Activated naive CD4-positive, alpha-beta T cell treated with anti-CD3 and anti-CD28 coated beads for 36 hours (primary cell): Measurements from ENCODE around the gene FDX1. TPM values are rescaled to one million over a fixed set of nuclear protein-coding genes. Genes with fewer than 3 reads are reported as not detected.

ENCODE experiments used
- CTCF ChIA-PET: fragments of 350-600 bp; sonication (Branson Sonifier 250); formaldehyde crosslinking; loops from one replicate; lab custom pipeline; 2021; ENCODE audit warnings: antibody characterized with exemption; lab: Charles Lee
- DNase-seq: peaks from one replicate; pipeline ENCODE4 v3.0.0-alpha.2; 2020
- H3K27ac Mint-ChIP-seq: one replicate; pipeline ENCODE4 v1.8.0; 2021; ENCODE audit warnings: mild to moderate bottlenecking, mixed read lengths
- H3K27me3 Mint-ChIP-seq: one replicate; pipeline ENCODE4 v1.8.0; 2021; ENCODE audit warnings: low read depth, mixed read lengths
- H3K36me3 Mint-ChIP-seq: one replicate; pipeline ENCODE4 v1.8.0; 2021; ENCODE audit warnings: low read depth, mixed read lengths
- H3K4me1 Mint-ChIP-seq: one replicate; pipeline ENCODE4 v1.8.0; 2021; ENCODE audit warnings: low read depth, mixed read lengths
- H3K4me3 Mint-ChIP-seq: one replicate; pipeline ENCODE4 v1.8.0; 2021; ENCODE audit warnings: mild to moderate bottlenecking, moderate library complexity, mixed read lengths
- H3K9me3 Mint-ChIP-seq: one replicate; pipeline ENCODE4 v1.8.0; 2021; ENCODE audit warnings: mixed read lengths
- intact Hi-C: fragments of 100-400 bp; cut with micrococcal nuclease; formaldehyde crosslinking; loops from one replicate; pipeline ENCODE4 v1.15.1; 2023
- total RNA-seq, 2 experiments: library from RNA; stranded (reverse); gene quantifications; one replicate each; pipeline ENCODE4 v1.2.3, GENCODE V29; 2021

FDX1 gene
- total RNA-seq, 2 experiments from 2014 or later, result 12.3 to 13.4 TPM

DNA sequence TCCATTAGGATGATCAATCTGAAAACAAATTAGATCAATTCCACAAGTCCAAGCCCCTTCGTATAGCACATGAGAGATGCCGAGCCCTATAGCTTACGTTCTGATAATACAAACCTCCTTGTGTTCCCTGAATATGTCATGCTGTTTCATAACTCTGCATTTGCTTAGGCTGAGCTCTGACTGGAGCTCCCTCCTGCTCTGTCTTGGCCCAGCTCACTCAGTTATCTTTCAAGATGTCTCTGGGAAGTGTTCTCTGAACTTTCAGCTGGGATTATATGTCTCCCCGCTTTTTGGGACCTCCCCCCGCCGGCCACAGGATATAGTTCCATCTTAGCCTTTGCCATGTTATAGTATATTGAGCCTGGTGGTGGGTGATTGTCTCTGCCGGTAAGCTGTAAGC lies 44.0 kb downstream of the FDX1 start:
- CTCF ChIA-PET, result no interaction called here
- H3K27ac Mint-ChIP-seq, result no peak overlapping the region
- intact Hi-C loops, result no loop called here
- no peaks in the 10 kb centered on the region for H3K4me1 Mint-ChIP-seq
- DNase-seq, result no peak
- no peaks in the 10 kb centered on the region for H3K9me3 Mint-ChIP-seq
- no peak overlapping the region for H3K4me3 Mint-ChIP-seq
- H3K27me3 Mint-ChIP-seq, result no peaks in the 10 kb centered on the region
- no peaks in the 10 kb centered on the region for H3K36me3 Mint-ChIP-seq

DNA sequence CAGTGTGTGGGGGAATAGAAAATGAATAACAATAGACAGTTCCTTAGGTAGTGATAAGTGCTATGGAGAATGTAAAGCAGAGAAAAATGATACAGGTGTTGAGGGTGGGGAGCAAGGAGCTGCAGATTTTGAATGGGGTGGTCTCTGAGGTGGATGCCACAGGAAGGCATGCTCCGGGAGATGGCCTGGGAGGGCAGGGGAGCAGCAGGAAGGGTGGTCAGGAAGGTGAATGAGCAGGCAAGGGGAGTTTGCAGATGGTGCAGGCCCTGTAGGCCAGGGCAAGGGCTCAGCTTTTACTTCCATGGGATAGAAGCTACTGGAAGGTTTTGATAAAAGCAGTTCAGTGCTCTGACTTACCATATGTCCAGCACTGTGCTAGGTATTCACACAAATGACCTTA lies 44.8 kb downstream of the FDX1 start:
- Mint-ChIP-seq H3K4me1 (no peaks in the 10 kb centered on the region), H3K4me3 (no peak overlapping the region), H3K27me3 (no peaks in the 10 kb centered on the region), H3K36me3 (no peaks in the 10 kb centered on the region), H3K27ac (no peak overlapping the region), H3K9me3 (no peaks in the 10 kb centered on the region)
- DNase-seq, result no peak
- CTCF ChIA-PET, result interaction anchor here (0.6 kb wide), 1 partner anchor 54 kb away, joined by 3 read pairs; no protein-coding TSS in a partner anchor
- intact Hi-C loops, result no loop called here

DNA sequence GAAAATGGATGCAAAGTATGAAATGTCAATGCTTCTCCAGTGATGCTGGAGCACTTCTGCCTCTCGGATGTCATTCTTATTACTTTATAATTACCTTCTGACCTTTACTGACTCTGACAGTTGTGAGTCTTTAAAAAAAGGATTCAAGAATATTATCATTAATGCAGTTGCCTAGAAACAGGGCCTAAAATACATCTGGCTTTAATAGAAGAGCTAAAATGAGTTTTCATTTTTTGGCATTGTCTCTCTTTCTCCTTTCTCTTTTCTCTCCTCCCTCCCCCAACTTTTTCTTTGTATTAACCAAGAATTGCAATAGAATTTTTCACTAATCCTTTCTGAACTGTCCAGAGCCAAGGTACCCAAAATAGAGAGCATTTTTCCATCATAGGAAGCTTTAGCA lies 45.9 kb downstream of the FDX1 start:
- CTCF ChIA-PET, result no interaction called here
- DNase-seq, result no peak
- Mint-ChIP-seq H3K27ac (no peak overlapping the region), H3K4me3 (no peak overlapping the region), H3K36me3 (no peaks in the 10 kb centered on the region), H3K4me1 (no peaks in the 10 kb centered on the region), H3K9me3 (no peaks in the 10 kb centered on the region), H3K27me3 (no peaks in the 10 kb centered on the region)
- intact Hi-C loops, result no loop called here

GRCh38 chr11:110478410-110478809 lies 48.7 kb downstream of the FDX1 start:
- intact Hi-C loops, result no loop called here
- CTCF ChIA-PET, result interaction anchor here (0.5 to 1.1 kb wide), 4 partner anchors 11 to 754 kb away, joined by 3 to 6 read pairs (median 4); no protein-coding TSS in a partner anchor
- Mint-ChIP-seq H3K4me3 (no peak overlapping the region), H3K27ac (no peak overlapping the region), H3K9me3 (no peaks in the 10 kb centered on the region), H3K27me3 (no peaks in the 10 kb centered on the region), H3K36me3 (no peaks in the 10 kb centered on the region), H3K4me1 (no peaks in the 10 kb centered on the region)
- DNase-seq, result no peak

DNA sequence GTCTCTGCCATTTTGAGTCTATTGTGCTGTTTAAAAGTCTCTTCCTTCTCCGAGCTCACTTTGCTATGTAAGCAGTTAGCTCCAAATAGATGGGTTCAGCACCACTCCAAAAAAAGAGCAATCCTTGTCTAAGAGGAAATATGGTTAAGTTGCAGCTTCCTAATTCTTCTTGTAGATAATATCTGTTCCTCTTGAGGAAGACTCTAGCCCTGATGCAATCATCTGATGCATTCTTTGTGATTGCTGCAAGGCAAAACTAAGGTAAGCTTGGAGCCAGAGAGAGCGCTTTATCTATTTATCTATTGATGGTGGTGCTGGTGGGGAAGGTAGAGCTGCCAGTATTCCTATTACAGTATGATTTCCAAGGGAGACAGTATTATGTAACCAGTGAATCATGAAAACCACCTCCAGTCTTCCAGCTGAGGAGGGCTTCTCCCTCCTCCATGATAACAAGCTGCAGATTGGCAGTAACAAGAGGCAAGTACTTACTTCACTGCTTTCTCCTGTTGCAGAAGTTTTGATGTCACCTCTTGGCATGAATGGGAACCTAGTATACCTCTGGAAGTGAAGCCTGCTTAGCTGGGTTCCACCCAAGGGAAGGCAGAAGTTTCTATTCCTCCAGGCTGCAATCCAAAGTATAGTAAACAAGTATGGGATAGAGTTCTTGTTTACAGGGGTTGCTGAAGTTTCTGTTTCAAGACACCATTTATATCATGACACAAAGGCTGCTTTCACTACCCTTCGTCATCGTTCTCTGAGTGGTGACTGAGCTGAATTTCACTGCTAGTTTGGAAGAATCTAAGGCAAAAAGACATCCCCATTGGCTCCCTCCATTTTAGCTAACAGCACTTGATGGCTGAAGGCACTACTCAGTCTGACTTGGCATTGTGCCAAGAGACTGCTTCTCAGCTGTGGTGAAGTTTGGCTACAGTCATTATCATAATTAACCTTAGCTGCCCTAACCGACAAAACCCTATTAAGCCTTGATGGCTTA lies 49.7 kb downstream of the FDX1 start:
- CTCF ChIA-PET, result interaction anchor here (0.5 to 1.5 kb wide), 6 partner anchors 12 to 753 kb away, joined by 3 to 6 read pairs (median 4); no protein-coding TSS in a partner anchor

DNA sequence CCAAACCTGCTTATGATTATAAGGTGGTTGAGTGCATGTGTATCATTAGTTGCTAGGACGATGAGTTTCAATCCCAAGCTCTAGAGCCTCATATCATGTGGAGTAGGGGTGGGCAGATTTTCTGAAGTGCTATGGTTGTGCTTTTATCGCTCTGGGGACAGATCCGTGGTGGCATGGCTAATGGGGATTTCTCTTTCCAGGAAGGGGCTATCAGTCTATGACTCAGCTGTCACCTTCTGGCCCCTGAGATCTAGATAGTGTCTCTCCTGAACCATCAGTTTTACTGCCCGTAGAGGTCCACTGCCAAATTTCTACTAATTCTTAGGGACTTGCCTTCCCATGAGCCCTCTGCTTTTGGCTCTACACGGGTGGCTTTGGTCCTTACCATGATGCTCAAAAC lies 51.8 kb downstream of the FDX1 start:
- no peak for DNase-seq
- Mint-ChIP-seq H3K4me1 (no peaks in the 10 kb centered on the region), H3K27me3 (no peaks in the 10 kb centered on the region), H3K27ac (no peak overlapping the region), H3K9me3 (no peaks in the 10 kb centered on the region), H3K4me3 (no peak overlapping the region), H3K36me3 (no peaks in the 10 kb centered on the region)
- CTCF ChIA-PET, result no interaction called here
- intact Hi-C loops, result no loop called here

More for the DNA sequence above, 49.7 kb downstream of the FDX1 start:
- Mint-ChIP-seq H3K9me3 (no peaks in the 10 kb centered on the region), H3K4me1 (no peaks in the 10 kb centered on the region), H3K36me3 (no peaks in the 10 kb centered on the region), H3K27me3 (no peaks in the 10 kb centered on the region), H3K27ac (no peak overlapping the region), H3K4me3 (no peak overlapping the region)
- no peak for DNase-seq
- intact Hi-C loops, result no loop called here

DNA sequence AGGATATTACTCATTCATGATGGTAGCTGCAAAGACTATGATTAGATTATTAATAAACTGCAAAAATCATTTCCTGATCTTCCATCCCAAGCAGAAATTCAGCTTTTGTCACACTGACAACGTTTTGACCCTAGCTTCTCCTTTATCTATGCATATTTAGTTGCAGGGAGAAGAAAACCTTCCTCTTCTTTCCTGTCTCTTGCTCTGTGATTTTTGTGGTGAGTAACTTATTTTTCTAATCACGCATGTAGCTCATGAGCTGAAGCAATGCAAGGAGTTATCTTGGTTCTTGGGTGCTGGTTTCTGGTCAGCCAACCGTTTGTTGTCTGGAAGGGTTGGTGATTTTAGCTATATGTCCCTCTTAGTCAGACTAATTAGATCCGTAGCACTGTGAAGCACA lies 56.4 kb downstream of the FDX1 start:
- CTCF ChIA-PET, result interaction anchor here (0.6 kb wide), 1 partner anchor 1207 kb away, joined by 4 read pairs; no protein-coding TSS in a partner anchor
- intact Hi-C loops, result no loop called here
- H3K4me1 Mint-ChIP-seq, result no peaks in the 10 kb centered on the region

GRCh38 chr11:110488446-110488845 lies 58.7 kb downstream of the FDX1 start:
- Mint-ChIP-seq H3K9me3 (no peaks in the 10 kb centered on the region), H3K27me3 (peaks cover 3% of the 10 kb centered on the region), H3K36me3 (no peaks in the 10 kb centered on the region), H3K4me3 (no peak overlapping the region), H3K4me1 (no peaks in the 10 kb centered on the region), H3K27ac (no peak overlapping the region)
- intact Hi-C loops, result no loop called here
- CTCF ChIA-PET, result no interaction called here
- no peak for DNase-seq

More for the DNA sequence above, 56.4 kb downstream of the FDX1 start:
- Mint-ChIP-seq H3K27ac (no peak overlapping the region), H3K27me3 (peaks cover 3% of the 10 kb centered on the region), H3K4me3 (no peak overlapping the region), H3K9me3 (no peaks in the 10 kb centered on the region), H3K36me3 (no peaks in the 10 kb centered on the region)
- DNase-seq, result no peak

GRCh38 chr11:110490886-110491285 lies 61.1 kb downstream of the FDX1 start:
- Mint-ChIP-seq H3K4me1 (no peaks in the 10 kb centered on the region), H3K27ac (no peak overlapping the region), H3K27me3 (peaks cover 3% of the 10 kb centered on the region), H3K9me3 (no peaks in the 10 kb centered on the region), H3K4me3 (no peak overlapping the region), H3K36me3 (no peaks in the 10 kb centered on the region)
- intact Hi-C loops, result no loop called here
- CTCF ChIA-PET, result interaction anchor here (0.6 to 0.7 kb wide), 3 partner anchors 51 to 1639 kb away, joined by 3 to 6 read pairs (median 5); no protein-coding TSS in a partner anchor
- no peak for DNase-seq

DNA sequence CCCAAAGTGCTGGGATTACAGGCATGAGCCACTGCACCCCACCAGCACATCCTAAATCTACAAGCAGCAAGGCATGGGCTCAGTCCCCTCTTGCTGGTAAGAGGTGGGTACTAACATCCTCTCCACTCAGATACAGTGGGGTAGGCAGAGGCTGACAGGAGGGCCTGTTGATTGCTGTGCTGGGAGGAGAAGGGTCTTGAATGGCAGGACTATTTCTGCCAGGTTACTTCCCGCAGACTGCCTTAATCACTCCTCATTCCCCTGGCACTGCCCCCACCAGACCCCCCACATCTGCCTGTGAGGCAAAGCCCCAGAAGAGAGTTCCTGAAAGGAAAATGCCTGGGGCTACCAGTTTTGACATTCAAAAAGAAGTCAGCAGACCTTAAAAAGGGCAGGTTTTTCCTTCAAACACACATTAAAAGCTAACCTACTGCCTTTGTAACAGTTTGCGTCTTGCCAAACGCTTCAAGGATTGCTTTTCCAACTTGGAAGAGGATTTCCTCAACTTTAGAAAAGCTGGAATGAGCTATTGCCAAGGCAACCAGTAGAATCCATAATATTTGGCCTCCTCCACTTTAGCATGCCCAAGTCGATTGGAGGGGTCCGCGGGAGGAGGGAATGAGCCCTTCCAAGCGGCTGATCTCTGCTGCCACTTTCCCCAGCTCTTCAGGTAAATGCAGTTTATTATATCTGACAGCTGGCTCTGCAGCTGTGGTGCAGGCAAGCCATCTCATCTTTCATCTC lies 62.0 kb downstream of the FDX1 start:
- CTCF ChIA-PET, result interaction anchor here (0.7 kb wide), 1 partner anchor 1638 kb away, joined by 5 read pairs; no protein-coding TSS in a partner anchor
- DNase-seq, result no peak
- Mint-ChIP-seq H3K27me3 (peaks cover 3% of the 10 kb centered on the region), H3K4me1 (no peaks in the 10 kb centered on the region), H3K9me3 (no peaks in the 10 kb centered on the region), H3K36me3 (no peaks in the 10 kb centered on the region), H3K27ac (no peak overlapping the region), H3K4me3 (no peak overlapping the region)
- intact Hi-C loops, result no loop called here

DNA sequence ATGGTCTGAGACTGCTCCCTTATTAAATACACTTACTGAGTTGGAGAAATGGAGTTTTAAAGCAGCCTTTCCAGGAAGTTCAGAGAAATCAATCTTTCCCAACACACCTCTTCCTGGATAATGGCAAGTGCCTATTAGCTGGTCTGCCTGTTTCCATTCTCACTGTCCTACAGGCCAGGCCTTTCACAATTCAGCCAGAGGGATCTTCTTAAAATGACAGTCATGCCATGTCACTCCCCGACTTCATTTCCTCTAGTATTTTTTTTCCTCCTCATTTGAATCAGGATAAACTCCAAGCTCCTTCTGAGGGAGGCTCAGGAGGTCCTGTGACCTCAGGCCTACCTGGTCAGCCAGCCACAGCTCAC lies 62.6 kb downstream of the FDX1 start:
- Mint-ChIP-seq H3K4me3 (no peak overlapping the region), H3K36me3 (no peaks in the 10 kb centered on the region), H3K27ac (no peak overlapping the region), H3K4me1 (no peaks in the 10 kb centered on the region), H3K27me3 (no peaks in the 10 kb centered on the region), H3K9me3 (no peaks in the 10 kb centered on the region)
- intact Hi-C loops, result no loop called here
- no peak for DNase-seq
- CTCF ChIA-PET, result no interaction called here

- Mint-ChIP-seq H3K27me3 (no peaks in the 10 kb centered on the region), H3K9me3 (no peaks in the 10 kb centered on the region), H3K27ac (no peak overlapping the region), H3K4me3 (no peak overlapping the region), H3K4me1 (no peaks in the 10 kb centered on the region), H3K36me3 (no peaks in the 10 kb centered on the region)
- intact Hi-C loops, result no loop called here
- CTCF ChIA-PET, result no interaction called here
- DNase-seq, result no peak
These were observed 63.6 kb downstream of the FDX1 start for GRCh38 chr11:110493346-110493745.
